Ishikawa (cell line): ENCODE data around the gene USB1.

ENCODE experiments used
- CEBPB ChIP-seq: IDR thresholded peaks from 2 replicates; pipeline ENCODE4 v1.6.1; 2012
- CREB1 ChIP-seq: IDR thresholded peaks from 2 replicates; pipeline ENCODE4 v1.6.1; 2012; ENCODE audit warnings: low read depth
- EGR1 ChIP-seq: IDR thresholded peaks from 2 replicates; pipeline ENCODE4 v1.6.1; 2012
- EP300 ChIP-seq: IDR thresholded peaks from 2 replicates; pipeline ENCODE4 v1.6.1; 2012; ENCODE audit warnings: borderline replicate concordance
- FOXM1 ChIP-seq: IDR thresholded peaks from 2 replicates; pipeline ENCODE4 v1.6.1; 2012; ENCODE audit warnings: low read depth, borderline replicate concordance
- RAD21 ChIP-seq: IDR thresholded peaks from 2 replicates; pipeline ENCODE4 v1.6.1; 2012; ENCODE audit warnings: low read depth
- TAF1 ChIP-seq: IDR thresholded peaks from 2 replicates; pipeline ENCODE4 v1.6.1; 2012; ENCODE audit warnings: low read depth, mild to moderate bottlenecking
- TCF12 ChIP-seq: IDR thresholded peaks from 2 replicates; pipeline ENCODE4 v1.6.1; 2012; ENCODE audit warnings: low read depth
- TEAD4 ChIP-seq: IDR thresholded peaks from 2 replicates; pipeline ENCODE4 v1.6.1; 2012
- YY1 ChIP-seq: IDR thresholded peaks from 2 replicates; pipeline ENCODE4 v1.6.1; 2012; ENCODE audit warnings: low read depth
- ZBTB7A ChIP-seq: IDR thresholded peaks from 2 replicates; pipeline ENCODE4 v1.6.1; 2012; ENCODE audit warnings: low read depth
- TF ChIP-seq, protein P1 (sequence below): IDR thresholded peaks from 2 replicates; pipeline ENCODE4 v1.6.1; 2012
- TF ChIP-seq, protein P2 (sequence below): IDR thresholded peaks from 2 replicates; pipeline ENCODE4 v1.6.1; 2012
- TF ChIP-seq, protein P3 (sequence below): IDR thresholded peaks from 2 replicates; pipeline ENCODE4 v1.6.1; 2012; ENCODE audit warnings: low read depth, mild to moderate bottlenecking

DNA sequence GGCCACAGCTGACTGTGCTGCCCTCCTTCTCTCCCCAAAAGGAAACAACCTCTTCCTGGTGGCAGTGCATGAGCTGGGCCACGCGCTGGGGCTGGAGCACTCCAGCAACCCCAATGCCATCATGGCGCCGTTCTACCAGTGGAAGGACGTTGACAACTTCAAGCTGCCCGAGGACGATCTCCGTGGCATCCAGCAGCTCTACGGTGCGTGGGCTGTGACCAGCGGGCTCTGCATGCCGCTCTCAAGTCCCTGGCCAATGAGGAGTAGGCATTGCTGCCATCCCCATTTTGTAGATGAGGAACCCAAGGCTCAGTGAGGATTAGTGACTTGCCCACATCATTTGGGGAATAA lies 39.3 kb downstream of the USB1 start:
- no peak for TF ChIP-seq CEBPB
- TF ChIP-seq, protein P1, sequence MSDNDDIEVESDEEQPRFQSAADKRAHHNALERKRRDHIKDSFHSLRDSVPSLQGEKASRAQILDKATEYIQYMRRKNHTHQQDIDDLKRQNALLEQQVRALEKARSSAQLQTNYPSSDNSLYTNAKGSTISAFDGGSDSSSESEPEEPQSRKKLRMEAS, result no peak
- TF ChIP-seq RAD21, result no peak
- TF ChIP-seq, protein P2, sequence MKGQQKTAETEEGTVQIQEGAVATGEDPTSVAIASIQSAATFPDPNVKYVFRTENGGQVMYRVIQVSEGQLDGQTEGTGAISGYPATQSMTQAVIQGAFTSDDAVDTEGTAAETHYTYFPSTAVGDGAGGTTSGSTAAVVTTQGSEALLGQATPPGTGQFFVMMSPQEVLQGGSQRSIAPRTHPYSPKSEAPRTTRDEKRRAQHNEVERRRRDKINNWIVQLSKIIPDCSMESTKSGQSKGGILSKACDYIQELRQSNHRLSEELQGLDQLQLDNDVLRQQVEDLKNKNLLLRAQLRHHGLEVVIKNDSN, result no peak
- no peak for TF ChIP-seq ZBTB7A
- TF ChIP-seq, protein P3, sequence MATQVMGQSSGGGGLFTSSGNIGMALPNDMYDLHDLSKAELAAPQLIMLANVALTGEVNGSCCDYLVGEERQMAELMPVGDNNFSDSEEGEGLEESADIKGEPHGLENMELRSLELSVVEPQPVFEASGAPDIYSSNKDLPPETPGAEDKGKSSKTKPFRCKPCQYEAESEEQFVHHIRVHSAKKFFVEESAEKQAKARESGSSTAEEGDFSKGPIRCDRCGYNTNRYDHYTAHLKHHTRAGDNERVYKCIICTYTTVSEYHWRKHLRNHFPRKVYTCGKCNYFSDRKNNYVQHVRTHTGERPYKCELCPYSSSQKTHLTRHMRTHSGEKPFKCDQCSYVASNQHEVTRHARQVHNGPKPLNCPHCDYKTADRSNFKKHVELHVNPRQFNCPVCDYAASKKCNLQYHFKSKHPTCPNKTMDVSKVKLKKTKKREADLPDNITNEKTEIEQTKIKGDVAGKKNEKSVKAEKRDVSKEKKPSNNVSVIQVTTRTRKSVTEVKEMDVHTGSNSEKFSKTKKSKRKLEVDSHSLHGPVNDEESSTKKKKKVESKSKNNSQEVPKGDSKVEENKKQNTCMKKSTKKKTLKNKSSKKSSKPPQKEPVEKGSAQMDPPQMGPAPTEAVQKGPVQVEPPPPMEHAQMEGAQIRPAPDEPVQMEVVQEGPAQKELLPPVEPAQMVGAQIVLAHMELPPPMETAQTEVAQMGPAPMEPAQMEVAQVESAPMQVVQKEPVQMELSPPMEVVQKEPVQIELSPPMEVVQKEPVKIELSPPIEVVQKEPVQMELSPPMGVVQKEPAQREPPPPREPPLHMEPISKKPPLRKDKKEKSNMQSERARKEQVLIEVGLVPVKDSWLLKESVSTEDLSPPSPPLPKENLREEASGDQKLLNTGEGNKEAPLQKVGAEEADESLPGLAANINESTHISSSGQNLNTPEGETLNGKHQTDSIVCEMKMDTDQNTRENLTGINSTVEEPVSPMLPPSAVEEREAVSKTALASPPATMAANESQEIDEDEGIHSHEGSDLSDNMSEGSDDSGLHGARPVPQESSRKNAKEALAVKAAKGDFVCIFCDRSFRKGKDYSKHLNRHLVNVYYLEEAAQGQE, result no peak
- no peak for TF ChIP-seq EP300
- TF ChIP-seq YY1, result no peak
- TF ChIP-seq CREB1, result no peak
- no peak for TF ChIP-seq TCF12
- no peak for TF ChIP-seq TAF1
- TF ChIP-seq EGR1, result no peak
- TF ChIP-seq TEAD4, result no peak
- TF ChIP-seq FOXM1, result no peak
